HG02763 (cell line): ENCODE data around the gene BOD1L1.
"Not testable (repeated sequence)": the region's sequence is repeated elsewhere in the genome, so short reads cannot be mapped to it uniquely, and the experiment has no call there.

Experiments
- ATAC-seq: cut with Tn5 transposase; IDR thresholded peaks from one replicate; pipeline ENCODE4 v1.9.1; 2021; ENCODE audit warnings: mild to moderate bottlenecking, moderate library complexity; ENCODE audit not compliant: unreplicated experiment

The BOD1L1 gene

DNA sequence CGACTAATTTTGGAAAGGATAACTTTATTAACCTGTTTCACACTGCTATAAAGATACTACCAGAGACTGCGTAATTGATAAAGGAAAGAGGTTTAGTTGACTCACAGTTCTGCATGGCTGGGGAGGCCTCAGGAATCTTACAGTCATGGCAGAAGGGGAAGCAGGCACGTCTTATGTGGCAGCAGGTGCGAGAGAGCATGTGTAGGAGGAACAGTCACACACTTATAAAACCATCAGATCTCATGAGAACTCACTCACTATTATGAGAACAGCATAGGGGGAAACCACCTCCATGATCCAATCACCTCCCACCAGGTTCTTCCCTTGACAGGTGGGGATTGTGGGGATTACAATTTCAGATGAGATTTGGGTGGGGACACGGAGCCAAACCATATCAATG lies 67.4 kb downstream of the BOD1L1 start:
- not testable (repeated sequence) for ATAC-seq

DNA sequence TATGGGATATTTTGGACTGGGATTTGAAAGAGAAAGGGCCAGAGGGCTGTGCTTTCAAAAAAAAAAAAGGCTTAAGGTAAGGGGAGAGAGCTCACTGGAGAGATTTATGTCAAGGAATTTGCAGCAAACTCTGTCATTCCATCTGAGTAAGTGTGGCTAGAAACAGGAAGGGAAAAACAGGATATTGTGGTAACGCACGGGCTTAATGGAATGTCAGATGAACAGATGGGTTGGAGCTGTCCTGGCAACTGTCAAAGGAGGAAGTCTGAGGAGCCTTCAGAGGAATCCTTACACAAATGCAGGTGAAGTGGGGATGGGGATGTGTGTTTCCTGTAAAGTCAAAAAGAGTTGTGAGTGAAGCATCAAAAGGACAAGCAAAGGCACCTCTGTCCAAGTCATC lies 68.1 kb downstream of the BOD1L1 start:
- ATAC-seq = no peak

DNA sequence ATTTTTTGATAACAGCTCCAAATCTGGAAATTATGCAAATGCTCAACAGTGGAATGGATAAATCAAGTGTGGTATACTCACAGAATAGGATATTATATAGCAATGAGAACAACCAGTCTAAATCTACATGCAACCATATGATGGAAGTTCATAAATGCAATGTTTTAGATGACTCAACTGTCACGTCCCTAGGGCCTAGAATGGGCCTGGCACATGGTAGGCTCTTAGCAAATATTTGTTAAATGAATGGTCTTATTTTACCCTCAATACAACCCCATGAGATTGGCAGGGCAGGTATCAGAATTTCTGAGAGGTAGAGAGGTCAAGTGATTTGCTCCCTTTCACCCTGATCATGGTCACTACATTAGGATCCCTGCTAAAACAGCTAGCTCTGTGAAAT lies 68.6 kb downstream of the BOD1L1 start:
- ATAC-seq = no peak

DNA sequence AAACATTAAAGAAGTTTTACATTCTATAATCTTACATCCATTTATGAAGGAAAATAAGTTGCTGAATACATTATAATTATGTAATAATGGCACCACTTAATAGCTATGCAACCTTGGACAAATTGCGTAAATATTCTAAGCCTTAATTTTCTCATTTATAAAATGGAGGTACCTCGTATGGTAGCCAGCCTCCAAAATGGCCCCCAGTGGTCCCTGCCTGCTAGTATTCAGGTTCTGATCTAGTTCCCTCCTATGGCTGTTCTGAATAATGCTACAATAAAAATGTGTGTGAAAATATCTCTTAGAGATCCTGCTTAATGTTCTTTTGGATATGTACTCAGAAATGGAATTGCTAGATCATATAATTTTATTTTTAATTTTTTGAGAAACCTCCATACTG lies 72.2 kb downstream of the BOD1L1 start:
- ATAC-seq = no peak

DNA sequence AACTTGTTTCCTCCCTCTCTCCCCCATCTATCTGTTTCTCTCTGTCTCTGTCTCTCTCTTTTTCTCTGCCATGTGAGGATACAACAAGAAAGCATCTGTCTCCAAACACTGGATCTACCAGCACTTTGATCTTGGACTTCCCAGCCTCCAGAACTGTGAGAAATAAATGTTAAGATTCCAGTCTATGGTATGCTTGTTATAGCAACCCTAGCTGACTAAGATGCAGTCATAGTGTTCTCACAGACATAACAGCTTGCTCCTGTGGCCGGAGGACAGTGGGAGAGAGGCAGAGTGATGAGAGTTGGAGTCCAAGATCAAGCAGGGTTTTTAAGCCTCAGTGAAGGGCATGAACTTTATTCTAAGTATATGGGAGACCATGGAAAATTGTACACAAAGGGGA lies 74.4 kb downstream of the BOD1L1 start:
- ATAC-seq = no peak

DNA sequence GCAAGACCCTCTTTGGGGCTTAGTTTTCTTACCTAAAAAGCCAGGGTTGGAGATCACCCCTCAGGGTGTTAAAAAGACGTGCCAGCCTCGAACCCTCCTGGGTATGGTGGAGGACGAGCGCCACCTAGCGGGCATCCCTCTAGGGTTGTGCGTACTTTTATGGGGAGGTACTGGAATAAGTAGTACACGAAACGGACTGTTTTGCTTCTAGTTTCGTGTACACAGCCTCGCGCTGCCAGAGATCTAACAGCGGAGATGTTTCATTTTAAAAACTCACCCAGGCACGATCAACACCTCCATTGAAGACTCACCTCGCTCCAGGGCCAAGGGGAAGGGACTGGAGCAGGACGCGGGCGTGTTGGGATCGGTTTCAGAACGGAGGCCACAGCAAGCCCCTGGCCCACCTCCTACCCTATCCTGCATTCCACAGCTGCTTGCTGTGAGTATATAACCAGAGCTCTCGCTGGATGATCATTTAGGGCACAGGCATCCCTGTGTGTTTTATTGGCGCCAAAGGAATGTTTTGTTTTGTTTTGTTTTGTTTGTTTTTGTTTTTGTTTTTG lies 78.5 kb downstream of the BOD1L1 start:
- peak; percentile 70 for ATAC-seq

DNA sequence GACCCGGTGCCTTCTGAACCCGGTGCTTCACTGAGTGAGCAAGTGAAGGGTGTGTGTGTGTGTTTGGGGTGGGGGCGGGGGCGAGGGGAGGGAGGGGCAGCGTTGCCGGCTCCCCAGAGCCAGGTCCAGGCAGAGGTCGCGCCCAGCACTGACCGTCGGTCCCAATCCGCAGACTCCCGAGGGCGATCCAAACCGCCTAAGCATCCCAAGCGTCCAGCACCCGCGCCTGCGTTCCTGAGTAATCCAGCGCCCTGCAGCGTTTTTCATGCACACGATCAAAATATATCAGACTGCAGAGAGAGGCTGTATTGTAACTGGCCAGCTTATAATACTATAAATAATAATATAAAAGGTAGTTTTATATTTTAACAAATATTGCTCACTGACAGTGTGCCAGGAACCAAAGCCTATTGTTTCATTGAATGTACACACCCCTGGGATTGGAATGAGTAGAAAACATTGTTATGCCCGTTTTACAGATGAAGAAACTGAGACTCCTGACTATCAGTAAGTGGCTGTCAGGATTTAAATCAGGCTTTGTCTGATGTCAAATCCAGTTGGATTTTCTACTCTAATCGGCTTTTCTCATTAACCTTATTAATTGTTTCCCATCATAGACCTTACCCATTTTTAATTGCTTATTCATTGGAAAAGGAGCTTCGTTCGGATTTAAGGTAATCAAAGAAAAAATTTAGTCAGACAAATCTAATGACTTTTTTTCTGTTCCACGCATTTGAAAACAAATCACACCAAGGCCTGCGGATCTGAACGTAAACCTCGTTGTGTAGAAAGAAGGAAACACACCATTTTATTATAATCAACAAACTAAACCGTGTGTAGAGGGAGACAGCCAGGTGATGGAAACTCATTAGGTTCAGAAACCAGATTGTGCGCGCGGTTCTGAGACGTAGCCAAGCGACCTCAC lies 79.2 kb downstream of the BOD1L1 start:
- ATAC-seq = no peak

DNA sequence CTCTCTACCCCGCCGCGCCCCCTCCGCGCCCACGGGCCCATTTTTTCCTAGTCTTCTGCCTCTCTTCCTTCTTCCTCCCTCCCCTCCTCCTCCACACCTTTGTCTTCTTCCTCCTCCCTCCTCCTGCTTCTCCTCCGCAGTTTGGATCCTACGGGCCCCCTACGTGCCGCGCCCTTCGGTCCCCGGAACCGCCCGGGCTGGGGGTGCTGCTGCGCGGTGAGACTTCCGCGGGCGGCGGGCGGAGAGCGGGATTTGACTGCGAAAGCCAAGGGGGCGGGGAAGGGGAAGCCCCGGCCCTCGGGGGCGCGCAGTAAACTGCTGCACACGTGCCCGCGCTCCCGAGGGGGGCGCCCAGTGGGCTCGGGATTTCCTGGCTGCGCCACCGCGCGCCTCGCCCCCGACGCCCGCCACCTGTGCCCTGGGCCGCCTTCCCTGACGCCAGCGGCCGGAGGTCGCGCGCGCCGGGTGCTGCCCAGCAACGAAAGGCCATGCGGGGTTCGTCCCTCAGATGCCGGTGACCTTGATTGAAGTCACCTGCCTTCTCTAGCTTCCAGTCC lies 80.0 kb downstream of the BOD1L1 start:
- no peak for ATAC-seq

DNA sequence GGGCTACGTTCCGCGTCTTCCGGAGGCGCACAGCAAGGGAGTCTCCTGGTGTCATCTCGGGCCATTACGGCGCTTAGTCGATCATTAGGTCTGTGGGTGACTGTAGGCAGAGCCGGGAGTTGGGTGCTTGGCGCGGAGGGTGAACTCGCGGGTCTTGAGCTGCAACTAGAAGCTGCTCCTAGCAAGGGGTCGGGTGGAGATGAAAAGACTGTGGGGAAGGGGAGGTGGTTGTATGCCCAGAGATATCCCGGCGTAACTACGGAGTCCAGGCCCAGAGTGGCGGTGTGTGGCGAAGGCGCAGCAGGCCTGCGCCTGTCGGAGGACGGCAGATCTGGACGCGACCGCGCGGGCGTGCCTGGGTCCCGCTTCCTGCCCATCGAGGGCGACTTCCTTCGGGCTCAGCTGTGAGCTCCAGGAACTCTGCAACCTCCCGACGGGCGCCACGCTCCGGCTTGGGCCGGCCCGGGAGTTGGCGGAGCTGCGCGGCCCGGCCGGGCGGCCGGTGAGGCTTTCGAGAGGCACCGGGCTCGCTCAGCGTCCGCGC lies 80.5 kb downstream of the BOD1L1 start:
- ATAC-seq = no peak

DNA sequence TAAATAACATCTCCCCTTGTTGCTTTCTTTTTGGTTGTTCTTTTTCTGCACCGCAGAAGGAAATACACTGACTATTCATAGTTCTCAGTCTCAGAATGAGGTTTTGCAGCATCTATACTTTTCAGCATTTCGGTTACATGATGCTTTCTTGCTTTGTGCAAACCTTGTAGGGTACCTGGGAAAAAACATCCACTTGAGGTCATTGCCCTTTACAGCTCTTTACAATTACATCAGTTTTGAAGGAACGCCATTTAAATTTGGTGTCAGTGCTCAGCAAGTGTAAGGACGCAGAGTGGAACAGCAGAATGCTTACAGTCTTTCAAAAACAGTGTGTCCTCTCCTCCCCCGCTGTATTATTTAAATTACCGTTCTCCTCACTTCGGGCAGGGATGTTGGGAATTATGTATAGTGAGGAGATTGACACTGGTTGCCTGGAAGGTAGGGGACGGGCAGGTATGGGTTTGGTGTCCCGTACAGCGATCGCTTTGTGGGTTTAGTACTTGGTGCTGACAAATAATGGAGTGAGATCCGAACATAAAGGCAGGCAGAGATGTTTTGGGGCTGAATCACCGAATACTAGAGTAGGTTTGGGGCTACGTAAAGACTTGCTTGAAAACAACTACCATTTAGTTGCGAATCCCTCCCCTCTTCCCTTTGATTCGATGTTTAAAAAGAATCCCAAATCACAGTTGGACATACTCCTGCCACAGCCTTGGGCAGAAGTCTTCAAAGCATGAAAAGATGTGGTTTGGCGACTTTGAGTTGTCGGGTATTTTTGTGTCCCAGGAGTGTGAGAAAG lies 81.2 kb downstream of the BOD1L1 start:
- no peak for ATAC-seq

DNA sequence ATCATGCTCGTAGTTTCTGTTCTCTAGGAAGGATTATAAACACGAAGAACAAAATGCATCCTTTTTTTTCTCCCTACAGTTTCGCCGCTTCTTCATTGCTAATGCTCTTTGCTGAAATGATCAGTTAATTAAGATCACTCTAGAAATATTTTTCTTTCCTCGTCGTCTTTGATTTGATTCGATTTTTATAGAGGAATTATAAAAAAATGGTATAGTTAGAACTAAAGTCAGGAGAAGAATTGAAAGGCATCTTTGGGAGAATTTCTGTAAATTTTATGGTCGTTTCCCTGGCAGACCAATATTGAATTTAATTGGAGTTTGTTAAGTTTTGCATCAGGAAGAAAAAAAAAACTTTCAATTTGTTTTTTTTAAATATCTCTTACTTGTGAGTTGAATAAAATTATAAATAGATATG lies 82.1 kb downstream of the BOD1L1 start:
- ATAC-seq = no peak

DNA sequence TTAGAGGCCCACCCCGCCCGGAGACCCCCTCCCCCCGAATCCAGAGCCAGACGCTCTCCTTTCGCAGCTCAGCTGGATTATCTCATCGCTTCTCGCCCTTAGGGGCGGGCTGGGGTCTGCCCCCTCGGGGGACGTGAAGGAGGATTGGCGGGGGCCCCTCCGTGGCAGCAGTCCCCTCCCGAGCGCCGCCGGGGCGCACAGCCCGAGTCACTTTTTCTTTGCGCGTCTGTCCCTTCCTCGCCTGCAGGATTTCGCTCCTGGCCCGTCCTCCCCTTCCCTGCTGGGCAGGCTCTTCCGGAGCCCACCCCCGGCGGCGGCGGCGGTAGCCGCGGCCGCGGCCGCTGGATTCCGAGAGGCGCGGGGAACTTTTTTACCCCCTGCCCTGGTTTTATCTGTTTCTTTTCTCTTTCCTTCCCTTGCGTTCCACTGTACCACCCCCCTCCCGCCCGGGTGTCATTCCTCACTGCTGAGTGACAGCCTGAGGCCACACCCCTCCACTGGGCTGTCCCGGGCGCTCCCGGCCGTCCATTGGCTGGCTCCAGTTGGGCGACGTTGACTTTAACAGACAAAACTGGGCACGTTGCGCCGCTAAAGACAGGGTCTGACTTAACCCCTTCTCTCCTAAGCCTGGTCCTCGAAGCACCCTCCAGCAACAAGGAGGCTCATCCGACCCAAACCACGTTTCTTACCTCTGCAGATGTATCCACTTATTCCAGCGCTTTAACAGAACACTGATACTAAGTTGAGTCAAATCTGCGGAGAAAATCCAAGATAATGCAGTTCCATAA lies 82.7 kb downstream of the BOD1L1 start:
- peak; percentile 69 for ATAC-seq

DNA sequence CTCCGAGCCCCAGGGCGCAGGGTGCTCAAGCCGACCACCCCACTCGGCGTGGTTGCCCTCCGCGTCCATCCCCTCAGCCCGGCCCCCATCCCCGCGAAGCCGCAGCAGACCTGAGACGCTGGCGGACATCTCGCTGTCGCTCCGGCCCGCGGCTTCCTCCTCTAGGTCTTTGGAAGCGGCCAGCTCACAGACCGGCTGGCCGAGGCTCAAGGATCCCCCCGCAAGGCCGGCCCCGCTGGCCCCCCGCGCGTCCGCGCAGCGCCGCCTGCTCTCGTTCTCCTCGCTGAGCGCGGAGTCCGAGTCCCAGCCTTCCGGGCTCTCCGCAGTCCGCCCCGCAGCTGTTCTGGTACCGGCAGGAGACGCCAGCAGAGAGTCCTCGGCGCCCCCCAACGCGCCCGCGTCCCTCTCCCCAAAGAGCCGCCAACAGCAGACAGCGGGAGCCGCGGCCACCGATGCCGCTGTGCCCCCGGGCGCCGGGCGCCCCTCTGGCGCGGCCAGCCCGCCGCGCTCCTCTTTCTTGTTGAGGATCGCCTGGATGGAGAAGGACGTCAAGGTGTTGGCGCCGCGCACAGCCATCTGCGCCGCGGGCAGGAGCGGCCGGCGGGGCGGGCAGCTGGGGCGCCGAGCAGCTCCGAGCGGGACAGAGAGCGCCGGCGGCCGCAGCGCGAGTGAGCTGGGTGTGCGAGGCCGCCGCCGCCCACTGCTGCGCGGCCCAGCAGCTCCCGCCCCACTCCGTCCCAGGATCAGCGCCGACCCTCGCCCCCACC lies 83.5 kb downstream of the BOD1L1 start, which contains the start of gene NKX3-2:
NKX3-2 (minus strand) TSS at position 670 of the 767 bp plus-strand sequence; CDS start at position 576, 94 bp downstream.
- no peak for ATAC-seq

DNA sequence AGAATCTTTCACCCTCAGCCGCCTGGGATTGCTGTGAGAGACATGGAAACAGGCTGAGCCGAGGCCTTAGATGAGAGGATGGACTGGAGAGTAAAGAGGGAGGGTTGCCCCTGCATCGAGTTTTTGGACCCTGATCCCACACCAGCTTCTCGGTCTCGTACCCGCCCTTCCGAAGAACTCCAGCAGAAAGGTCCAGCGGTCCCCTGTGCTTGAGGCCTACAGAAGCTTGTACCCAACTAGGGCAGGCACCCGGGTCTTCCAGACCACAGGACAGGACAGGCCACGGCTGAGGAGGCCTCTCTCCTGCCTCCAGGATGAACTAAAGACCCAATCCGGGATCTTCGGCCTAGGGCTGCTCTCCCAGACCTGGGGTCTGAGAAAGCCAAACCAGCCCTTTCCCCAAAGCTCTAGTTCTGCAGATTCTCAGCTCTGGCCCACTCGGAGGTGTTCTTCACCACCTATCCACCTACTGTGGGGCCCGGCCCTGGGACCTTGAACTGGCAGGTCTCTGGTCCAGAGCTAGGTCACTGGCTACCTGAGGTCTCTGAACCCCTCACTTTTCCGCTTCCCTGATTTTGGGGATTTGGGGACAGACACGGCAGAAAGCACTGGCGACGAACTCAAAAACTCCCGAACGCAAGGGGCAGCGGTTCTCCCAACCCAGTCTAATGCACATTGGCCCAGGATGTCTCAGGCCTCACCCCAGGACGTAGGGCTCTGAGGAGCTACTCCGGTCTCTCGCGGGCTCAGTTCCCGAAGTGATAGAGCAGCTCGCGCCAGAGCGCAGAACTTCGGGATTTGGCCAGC lies 84.3 kb downstream of the BOD1L1 start:
- ATAC-seq = no peak

DNA sequence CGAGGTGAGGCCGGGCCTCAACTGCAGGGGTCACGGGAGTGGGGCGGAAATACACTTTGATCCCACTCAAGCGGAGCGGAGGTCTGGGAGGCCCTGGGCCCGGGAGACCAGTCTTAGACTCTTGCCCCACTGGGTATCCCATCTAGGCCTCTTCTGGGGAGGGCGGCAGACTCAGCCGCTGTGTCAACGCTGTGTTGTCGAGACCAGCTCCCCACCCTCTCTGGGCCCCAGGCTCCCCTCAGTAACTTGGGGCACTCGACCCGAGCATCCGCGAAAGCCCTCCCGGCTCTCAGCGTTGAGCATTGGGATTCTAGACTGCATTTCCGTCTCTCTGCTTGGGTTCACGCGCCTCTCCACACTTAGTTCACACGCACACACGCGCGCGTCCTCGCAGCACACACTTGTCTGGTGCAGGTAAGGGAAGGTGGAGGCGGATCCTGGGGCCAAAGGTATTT lies 84.9 kb downstream of the BOD1L1 start:
- ATAC-seq = no peak

DNA sequence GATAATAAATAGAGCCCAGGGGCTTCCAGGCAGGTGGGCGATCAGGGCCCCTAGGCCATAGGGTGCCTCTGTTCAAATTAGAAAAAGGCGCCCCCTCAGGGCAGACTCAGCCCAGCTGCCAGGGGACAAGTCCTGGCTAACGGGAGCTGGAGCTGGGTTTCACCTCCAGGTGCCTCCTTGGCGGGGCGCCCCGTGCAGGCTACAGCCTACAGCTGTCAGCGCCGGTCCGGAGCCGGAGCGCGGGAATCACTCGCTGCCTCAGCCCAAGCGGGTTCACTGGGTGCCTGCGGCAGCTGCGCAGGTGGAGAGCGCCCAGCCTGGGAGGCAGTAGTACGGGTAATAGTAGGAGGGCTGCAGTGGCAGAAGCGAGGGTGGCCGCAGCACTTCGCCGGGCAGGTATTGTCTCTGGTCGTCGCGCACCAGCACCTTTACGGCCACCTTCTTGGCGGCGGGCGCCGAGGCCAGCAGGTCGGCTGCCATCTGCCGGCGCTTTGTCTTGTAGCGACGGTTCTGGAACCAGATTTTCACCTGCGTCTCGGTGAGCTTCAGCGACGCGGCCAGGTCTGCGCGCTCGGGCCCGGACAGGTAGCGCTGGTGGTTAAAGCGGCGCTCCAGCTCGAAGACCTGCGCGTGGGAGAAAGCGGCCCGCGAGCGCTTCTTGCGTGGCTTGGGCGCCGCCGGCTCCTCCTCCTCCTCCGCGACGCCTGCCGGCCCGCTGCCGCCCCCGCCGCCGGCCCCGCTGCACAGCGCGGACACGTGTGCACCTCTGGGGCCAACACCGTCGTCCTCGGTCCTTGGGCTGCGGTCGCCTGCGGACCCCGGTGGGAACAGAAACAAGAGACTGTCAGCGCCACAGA lies 85.6 kb downstream of the BOD1L1 start:
- ATAC-seq = no peak

DNA sequence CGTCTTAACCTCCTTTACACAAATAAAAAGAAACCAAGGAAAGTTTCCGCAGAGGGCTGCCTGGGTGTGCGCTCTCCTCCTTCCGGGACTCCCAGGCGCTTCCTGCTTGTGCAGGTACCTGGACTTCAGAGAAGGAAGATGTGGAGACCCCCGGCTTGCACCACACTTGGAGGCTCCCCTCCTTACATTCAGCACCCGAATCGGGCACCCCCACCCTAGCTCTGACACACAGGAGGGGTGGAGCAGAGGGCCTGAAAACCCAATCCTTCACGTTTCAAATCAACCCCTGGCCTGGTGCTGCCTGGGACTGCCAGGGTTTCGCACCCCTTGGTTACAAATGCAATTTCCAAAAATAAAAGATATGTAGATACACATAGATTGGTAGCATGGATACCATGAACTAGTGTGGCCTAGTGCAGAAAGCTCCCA lies 86.3 kb downstream of the BOD1L1 start:
- no peak for ATAC-seq
